ENCODE data around the gene ZNF217. TPM values are rescaled to one million over a fixed set of nuclear protein-coding genes. Genes with fewer than 3 reads are reported as not detected.
"Not testable (repeated sequence)": the region's sequence is repeated elsewhere in the genome, so short reads cannot be mapped to it uniquely, and the experiment has no call there.

The ZNF217 gene
- total RNA-seq, 1 donor from 2014 or later: 84.4 TPM

DNA sequence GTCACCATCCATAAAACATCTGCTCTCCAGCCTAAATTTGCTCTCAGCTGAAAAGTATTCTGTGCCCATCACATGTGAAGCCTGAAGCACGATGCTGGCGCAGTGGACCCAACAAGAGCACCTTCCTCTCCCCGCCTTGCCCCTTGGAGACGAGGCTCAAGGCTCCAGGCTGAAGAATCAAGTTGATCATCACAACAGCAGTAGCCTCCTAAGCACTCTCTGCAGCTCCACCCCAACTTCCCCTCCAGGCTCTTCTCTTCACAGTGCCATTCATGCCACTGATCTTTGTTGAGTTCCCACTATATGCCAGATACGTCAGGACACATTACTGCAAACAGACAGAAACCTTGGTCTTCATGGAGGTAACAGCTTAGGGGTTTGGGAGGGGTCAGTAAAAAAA lies 41.6 kb upstream of the ZNF217 start:
- Histone ChIP-seq H3K9ac (no peak overlapping the region), H3K36me3 (no peaks in the 10 kb centered on the region), H3K27ac (no peak overlapping the region), H4K20me1 (ENCODE audit: low read depth) (no peaks in the 10 kb centered on the region), H3K9me3 (ENCODE audit: low read depth) (no peaks in the 10 kb centered on the region), H3F3A (ENCODE audit: low read depth) (no peaks in the 10 kb centered on the region), H3K79me2 (ENCODE audit: low read depth) (no peaks in the 10 kb centered on the region), H3K27me3 (no peaks in the 10 kb centered on the region), H3K4me2 (no peak overlapping the region), H2AFZ (replicated peaks) (no peak overlapping the region), H3K4me1 (no peaks in the 10 kb centered on the region), H3K4me3 (no peak overlapping the region)
- Mint-ChIP-seq H3K9me3 (no peaks in the 10 kb centered on the region), H3K4me3 (no peak overlapping the region), H3K36me3 (no peaks in the 10 kb centered on the region), H3K27ac (no peak overlapping the region), H3K27me3 (ENCODE audit: insufficient read depth, low read depth) (peaks cover 15% of the 10 kb centered on the region), H3K4me1 (peaks cover 2% of the 10 kb centered on the region)
- TF ChIP-seq EZH2 (IDR thresholded peaks at IDR 0.05) (no peak), EZH2phosphoT487 (IDR thresholded peaks at IDR 0.05) (no peak)
- TF ChIP-seq, protein P1, sequence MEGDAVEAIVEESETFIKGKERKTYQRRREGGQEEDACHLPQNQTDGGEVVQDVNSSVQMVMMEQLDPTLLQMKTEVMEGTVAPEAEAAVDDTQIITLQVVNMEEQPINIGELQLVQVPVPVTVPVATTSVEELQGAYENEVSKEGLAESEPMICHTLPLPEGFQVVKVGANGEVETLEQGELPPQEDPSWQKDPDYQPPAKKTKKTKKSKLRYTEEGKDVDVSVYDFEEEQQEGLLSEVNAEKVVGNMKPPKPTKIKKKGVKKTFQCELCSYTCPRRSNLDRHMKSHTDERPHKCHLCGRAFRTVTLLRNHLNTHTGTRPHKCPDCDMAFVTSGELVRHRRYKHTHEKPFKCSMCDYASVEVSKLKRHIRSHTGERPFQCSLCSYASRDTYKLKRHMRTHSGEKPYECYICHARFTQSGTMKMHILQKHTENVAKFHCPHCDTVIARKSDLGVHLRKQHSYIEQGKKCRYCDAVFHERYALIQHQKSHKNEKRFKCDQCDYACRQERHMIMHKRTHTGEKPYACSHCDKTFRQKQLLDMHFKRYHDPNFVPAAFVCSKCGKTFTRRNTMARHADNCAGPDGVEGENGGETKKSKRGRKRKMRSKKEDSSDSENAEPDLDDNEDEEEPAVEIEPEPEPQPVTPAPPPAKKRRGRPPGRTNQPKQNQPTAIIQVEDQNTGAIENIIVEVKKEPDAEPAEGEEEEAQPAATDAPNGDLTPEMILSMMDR (IDR thresholded peaks at IDR 0.05): no peak
- DNase-seq (ENCODE audit: low spot score): no peak

DNA sequence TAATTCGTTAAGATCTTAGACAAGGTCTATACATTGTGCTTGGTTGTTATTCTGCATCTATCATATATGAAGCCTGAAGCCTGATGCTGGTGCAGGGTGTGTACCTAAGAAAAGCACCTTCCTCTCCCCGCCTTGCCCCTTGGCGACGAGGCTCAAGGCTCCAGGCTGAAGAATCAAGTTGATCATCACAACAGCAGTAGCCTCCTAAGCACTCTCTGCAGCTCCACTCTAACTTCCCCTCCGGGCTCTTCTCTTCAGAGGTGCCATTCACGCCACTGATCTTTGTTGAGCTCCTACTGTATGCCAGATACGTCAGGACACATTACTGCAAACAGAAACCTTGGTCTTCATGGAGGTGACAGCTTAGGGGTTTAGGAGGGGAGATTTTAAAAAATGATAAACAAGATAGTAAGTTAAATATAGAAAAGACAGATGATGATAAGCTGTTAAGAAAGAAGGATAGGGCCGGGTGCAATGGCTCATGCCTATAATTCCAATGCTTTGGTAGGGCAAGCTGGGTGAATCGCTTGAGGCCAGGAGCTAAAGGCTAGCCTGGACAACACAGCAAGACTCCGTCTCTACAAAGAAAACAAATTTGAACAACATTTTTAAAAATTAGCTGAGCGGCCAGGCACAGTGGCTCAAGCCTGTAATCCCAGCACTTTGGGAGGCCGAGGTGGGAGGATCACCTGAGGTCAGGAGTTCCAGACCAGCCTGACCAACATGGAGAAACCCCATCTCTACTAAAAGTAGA lies 38.4 kb upstream of the ZNF217 start:
- H3K4me1 Mint-ChIP-seq: peaks cover 2% of the 10 kb centered on the region
- Histone ChIP-seq H3K27ac (no peak overlapping the region), H3K79me2 (ENCODE audit: low read depth) (no peaks in the 10 kb centered on the region), H3K4me1 (no peaks in the 10 kb centered on the region), H3K36me3 (no peaks in the 10 kb centered on the region), H3K9ac (no peak overlapping the region), H3K9me3 (ENCODE audit: low read depth) (no peaks in the 10 kb centered on the region), H2AFZ (replicated peaks) (no peak overlapping the region), H3K4me3 (no peak overlapping the region), H3K4me2 (no peak overlapping the region), H3F3A (ENCODE audit: low read depth) (no peaks in the 10 kb centered on the region), H3K27me3 (no peaks in the 10 kb centered on the region), H4K20me1 (ENCODE audit: low read depth) (no peaks in the 10 kb centered on the region)
- no peak overlapping the region for H3K4me3 Mint-ChIP-seq
- no peak overlapping the region for H3K27ac Mint-ChIP-seq
- no peaks in the 10 kb centered on the region for H3K36me3 Mint-ChIP-seq
- TF ChIP-seq, protein P1 (IDR thresholded peaks at IDR 0.05): no peak
- TF ChIP-seq EZH2 (IDR thresholded peaks at IDR 0.05): no peak
- no peak for TF ChIP-seq EZH2phosphoT487 (IDR thresholded peaks at IDR 0.05)
- no peak for DNase-seq (ENCODE audit: low spot score)
- peaks cover 16% of the 10 kb centered on the region for H3K27me3 Mint-ChIP-seq (ENCODE audit: insufficient read depth, low read depth)
- H3K9me3 Mint-ChIP-seq: no peaks in the 10 kb centered on the region

DNA sequence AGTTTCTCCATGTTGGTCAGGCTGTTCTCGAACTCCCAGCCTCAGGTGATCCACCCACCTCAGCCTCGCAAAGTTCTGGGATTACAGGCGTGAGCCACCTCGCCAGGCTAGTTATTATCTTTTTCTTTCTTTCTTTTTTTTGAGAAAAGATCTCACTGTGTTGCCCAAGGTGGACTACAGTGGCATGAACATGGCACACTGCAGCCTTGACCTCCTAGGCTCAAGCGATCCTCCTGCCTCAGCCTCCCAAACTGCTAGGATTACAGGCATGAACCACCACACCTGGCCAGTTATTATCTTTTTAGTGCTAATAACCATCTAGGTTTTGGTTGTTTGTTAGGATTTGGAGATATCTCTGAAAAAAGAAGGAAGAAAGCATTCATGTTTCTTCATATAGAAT lies 35.8 kb upstream of the ZNF217 start:
- Histone ChIP-seq H3K27ac (no peak overlapping the region), H3K36me3 (no peaks in the 10 kb centered on the region), H4K20me1 (ENCODE audit: low read depth) (no peaks in the 10 kb centered on the region), H3K9ac (no peak overlapping the region), H3K4me1 (no peaks in the 10 kb centered on the region), H3K4me2 (no peak overlapping the region), H3K9me3 (ENCODE audit: low read depth) (no peaks in the 10 kb centered on the region), H3F3A (ENCODE audit: low read depth) (peaks cover 2% of the 10 kb centered on the region), H2AFZ (replicated peaks) (no peak overlapping the region), H3K4me3 (no peak overlapping the region), H3K79me2 (ENCODE audit: low read depth) (no peaks in the 10 kb centered on the region), H3K27me3 (no peaks in the 10 kb centered on the region)
- Mint-ChIP-seq H3K4me1 (peaks cover 2% of the 10 kb centered on the region), H3K4me3 (no peak overlapping the region), H3K27me3 (ENCODE audit: insufficient read depth, low read depth) (peaks cover 14% of the 10 kb centered on the region), H3K27ac (no peak overlapping the region), H3K9me3 (no peaks in the 10 kb centered on the region), H3K36me3 (no peaks in the 10 kb centered on the region)
- DNase-seq (ENCODE audit: low spot score): no peak
- no peak for TF ChIP-seq EZH2phosphoT487 (IDR thresholded peaks at IDR 0.05)
- TF ChIP-seq, protein P1 (IDR thresholded peaks at IDR 0.05): no peak
- TF ChIP-seq EZH2 (IDR thresholded peaks at IDR 0.05): no peak

DNA sequence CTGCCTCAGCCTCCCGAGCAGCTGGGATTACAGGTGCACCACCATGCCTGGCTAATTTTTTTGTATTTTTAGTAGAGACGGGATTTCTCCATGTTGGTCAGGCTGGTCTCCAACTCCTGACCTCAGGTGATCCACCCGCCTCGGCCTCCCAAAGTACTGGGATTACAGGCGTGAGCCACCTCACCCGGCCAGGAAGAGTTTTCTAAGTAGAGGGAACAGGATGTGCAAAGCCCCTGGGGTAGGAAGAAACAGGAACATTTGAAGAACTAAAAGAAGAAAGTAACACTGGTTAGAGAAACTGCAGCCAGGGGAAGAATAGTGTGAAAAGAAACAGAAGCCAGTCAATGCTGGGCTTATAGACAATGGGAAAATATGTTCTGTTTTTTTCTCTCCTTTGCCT lies 35.1 kb upstream of the ZNF217 start:
- H3K4me1 ChIP-seq; H2AFZ ChIP-seq (replicated peaks); H3K4me1 Mint-ChIP-seq; H3K4me3 ChIP-seq; H3K36me3 ChIP-seq; H3K4me3 Mint-ChIP-seq; H3K9me3 ChIP-seq (ENCODE audit: low read depth); H3K36me3 Mint-ChIP-seq; H4K20me1 ChIP-seq (ENCODE audit: low read depth); H3K9me3 Mint-ChIP-seq; H3K9ac ChIP-seq; H3F3A ChIP-seq (ENCODE audit: low read depth); H3K4me2 ChIP-seq; H3K27ac ChIP-seq; H3K79me2 ChIP-seq (ENCODE audit: low read depth); H3K27ac Mint-ChIP-seq; H3K27me3 ChIP-seq; DNase-seq (ENCODE audit: low spot score); H3K27me3 Mint-ChIP-seq (ENCODE audit: insufficient read depth, low read depth): not testable (repeated sequence)

Data from neural progenitor cell (in vitro differentiated cells).